ENCODE measurements around the gene IRF2BP2.

The IRF2BP2 gene

GRCh38 chr1:234588386-234588785 lies 21.6 kb downstream of the IRF2BP2 start:
- TF ChIP-seq ZNF565 (CRISPR knock-in tag; conservative IDR thresholded peaks at IDR 0.05; ENCODE audit: low read depth) (no peak), GLIS3 (CRISPR knock-in tag; IDR thresholded peaks at IDR 0.05) (no peak), TCF4 (CRISPR knock-in tag; IDR thresholded peaks at IDR 0.05; ENCODE audit: borderline replicate concordance) (no peak), ZNF8 (CRISPR knock-in tag; IDR thresholded peaks at IDR 0.05) (no peak), POU6F1 (CRISPR knock-in tag; IDR thresholded peaks at IDR 0.05; ENCODE audit: borderline replicate concordance, low read depth) (no peak)
- no peak for ATAC-seq

GRCh38 chr1:234586892-234587485 lies 23.0 kb downstream of the IRF2BP2 start:
- no peak for TF ChIP-seq ISL1 (CRISPR knock-in tag; IDR thresholded peaks at IDR 0.05)
- TF ChIP-seq ZNF8 (CRISPR knock-in tag; IDR thresholded peaks at IDR 0.05) = no peak
- TF ChIP-seq CSRNP3 (CRISPR knock-in tag; IDR thresholded peaks at IDR 0.05) = no peak
- ATAC-seq = no peak

GRCh38 chr1:234586304-234586703 lies 23.7 kb downstream of the IRF2BP2 start:
- TF ChIP-seq ZFP30 (CRISPR knock-in tag; IDR thresholded peaks at IDR 0.05) (no peak), ESRRG (CRISPR knock-in tag; IDR thresholded peaks at IDR 0.05) (no peak), CREB5 (CRISPR knock-in tag; IDR thresholded peaks at IDR 0.05; ENCODE audit: low read depth) (no peak), CSRNP3 (CRISPR knock-in tag; IDR thresholded peaks at IDR 0.05) (no peak)
- no peak for ATAC-seq

- peak; percentile 30; the same call in 2 of the 3 replicates for ATAC-seq
These were observed 24.5 kb downstream of the IRF2BP2 start for GRCh38 chr1:234585330-234586055.

More at GRCh38 chr1:234585330-234586055, 24.5 kb downstream of the IRF2BP2 start:
- TF ChIP-seq OSR1 (CRISPR knock-in tag; IDR thresholded peaks at IDR 0.05) (no peak), ZFP30 (CRISPR knock-in tag; IDR thresholded peaks at IDR 0.05) (no peak), PPARA (CRISPR knock-in tag; IDR thresholded peaks at IDR 0.05; ENCODE audit: borderline replicate concordance) (no peak), TSHZ2 (CRISPR knock-in tag; IDR thresholded peaks at IDR 0.05) (no peak)

Measured in SK-N-SH treated with all-trans-retinoic acid at 6 μM for 48 hours (cell line).